Astrocyte of the cerebellum (primary cell): ENCODE data around the gene UBXN11.
"Not testable (repeated sequence)": the region's sequence is repeated elsewhere in the genome, so short reads cannot be mapped to it uniquely, and the experiment has no call there.

Experiments used
- DNase-seq: peaks from one replicate; pipeline ENCODE4 v3.0.0-alpha.2; 2011; ENCODE audit warnings: low read depth
- H3K4me3 ChIP-seq: 2 replicates; pipeline ENCODE4 v1.5.1; 2011; ENCODE audit warnings: mild to moderate bottlenecking, low read depth, low read length, moderate library complexity
- CTCF ChIP-seq: IDR thresholded peaks from 2 replicates; pipeline ENCODE4 v1.5.1; 2012; ENCODE audit warnings: low read length, low read depth, moderate library complexity, mild to moderate bottlenecking; ENCODE audit errors: missing control alignments
- in situ Hi-C: cut with HindIII; loops from 2 replicates; pipeline ENCODE4 v1.10.0; 2017; ENCODE audit warnings: low sequenced_read_pairs

Gene UBXN11

DNA sequence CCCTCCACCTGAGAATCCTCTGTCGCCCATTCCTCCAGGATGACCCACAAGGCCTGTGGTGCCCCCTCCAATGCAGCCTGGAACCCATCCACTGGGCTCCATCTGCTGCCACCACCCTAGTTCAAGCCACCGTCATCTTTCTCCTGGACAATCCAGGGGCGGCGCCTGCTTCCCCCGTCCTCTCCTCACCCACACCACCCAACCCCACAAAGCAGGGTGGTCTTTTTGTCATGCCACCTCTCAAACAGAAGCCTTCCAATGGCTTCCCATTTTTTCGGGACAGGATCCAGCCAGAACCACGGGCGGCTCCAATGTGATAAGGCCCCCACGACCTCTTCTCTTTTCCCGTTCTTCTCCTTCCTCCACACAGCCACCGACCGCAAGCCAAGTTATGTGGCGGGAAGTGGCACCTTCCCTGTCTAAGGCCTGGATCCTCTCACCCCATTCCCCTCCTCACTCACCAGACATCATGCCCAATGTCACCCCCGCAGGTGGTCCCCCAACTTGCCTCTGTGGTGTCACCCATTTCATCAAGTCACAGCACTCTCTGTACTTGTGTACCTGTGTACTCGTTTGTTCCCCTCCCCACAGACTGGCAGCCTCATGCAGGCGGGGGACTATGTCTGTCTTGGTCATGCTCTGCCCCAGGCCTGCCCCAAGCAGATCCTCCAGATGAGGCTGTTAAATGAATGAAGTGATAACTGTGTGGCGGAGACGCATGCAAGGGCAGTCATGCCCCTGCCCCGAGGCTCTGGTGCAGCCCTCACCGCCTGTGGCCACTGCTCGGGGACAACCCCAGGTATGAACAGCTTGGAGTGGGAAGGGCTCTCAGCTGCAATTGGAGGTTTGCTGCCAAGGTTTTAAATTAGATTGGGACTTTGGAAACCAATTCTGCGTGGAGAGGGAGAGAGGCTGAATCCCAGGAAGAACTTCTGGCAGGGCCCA lies 11.0 kb downstream of the UBXN11 start:
- no peak overlapping the region for H3K4me3 ChIP-seq
- TF ChIP-seq CTCF, result no peak
- no peak for DNase-seq
- in situ Hi-C loops, result no loop called here

DNA sequence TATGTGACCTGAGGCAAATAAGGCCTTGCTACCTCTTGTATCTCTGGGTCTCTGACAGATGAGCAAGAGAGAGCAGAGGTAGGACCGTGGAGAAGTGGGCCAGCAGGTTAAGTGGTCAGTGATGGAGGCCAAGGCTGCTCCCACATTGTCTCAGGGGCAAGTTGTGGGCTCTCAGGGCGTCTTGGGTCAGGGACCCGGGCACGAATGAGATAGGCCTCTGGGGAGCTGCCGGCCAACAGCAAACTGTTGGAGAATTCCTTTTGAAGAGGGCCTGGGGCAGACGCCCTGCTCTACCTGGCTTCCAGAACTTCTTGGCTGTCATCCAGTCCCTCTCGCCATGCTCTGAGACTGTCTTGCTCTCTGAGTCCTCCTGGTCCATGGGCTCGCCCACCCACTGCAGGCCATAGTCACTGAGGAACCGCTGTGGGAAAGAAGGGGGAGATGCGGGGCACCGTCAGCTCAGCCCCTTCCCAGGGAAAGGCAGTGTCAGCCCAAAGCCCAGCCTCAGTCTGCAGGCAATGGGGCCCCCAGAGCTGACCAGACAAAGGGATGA lies 12.4 kb downstream of the UBXN11 start:
- in situ Hi-C loops, result no loop called here
- H3K4me3 ChIP-seq, result no peak overlapping the region
- DNase-seq, result no peak
- no peak for TF ChIP-seq CTCF

- DNase-seq, in situ Hi-C loops, H3K4me3 ChIP-seq: not testable (repeated sequence)
These were observed 13.7 kb downstream of the UBXN11 start for GRCh38 chr1:26292735-26293134.

DNA sequence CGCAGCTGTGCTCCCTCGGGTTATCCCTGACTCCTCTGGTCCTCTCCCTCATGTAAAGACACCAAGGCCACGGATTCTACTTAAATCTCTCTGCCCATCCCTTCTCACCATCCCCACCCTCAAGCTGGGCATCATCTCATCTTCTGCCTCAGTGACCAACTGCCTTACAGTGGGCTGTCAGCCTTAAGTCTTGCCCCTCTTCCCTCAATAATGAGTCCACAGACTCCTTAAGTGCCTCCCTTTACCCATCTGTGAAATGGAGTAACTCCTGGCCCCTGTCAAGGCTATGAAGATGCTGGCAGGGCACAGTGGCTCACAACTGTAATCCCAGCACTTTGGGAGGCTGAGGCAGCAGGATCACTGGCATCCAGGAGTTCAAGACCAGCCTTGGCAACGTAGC lies 14.5 kb downstream of the UBXN11 start:
- no peak overlapping the region for H3K4me3 ChIP-seq
- no peak for DNase-seq
- TF ChIP-seq CTCF, result no peak
- in situ Hi-C loops, result no loop called here

DNA sequence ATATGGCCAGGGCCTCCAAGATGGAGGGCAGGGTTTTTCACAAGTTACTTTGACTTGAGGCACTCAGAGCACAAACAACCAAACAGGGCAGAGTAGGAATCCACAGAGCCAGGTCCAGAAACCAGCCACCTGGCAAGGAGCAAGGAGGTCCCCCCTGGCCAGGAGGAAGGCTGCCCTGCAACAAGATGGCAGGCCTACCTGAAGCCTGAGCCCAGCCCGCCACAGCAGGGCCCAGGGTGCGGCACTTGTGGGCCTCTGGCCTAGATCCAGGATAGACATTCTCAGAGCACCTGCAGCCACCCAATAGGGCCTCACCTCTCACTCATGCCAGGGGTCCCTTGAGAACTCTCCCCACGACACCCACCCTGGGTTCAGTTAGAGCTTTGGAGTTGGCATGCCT lies 15.0 kb downstream of the UBXN11 start:
- in situ Hi-C loops, result no loop called here
- no peak for TF ChIP-seq CTCF
- no peak overlapping the region for H3K4me3 ChIP-seq
- no peak for DNase-seq

GRCh38 chr1:26290882-26291261 lies 15.6 kb downstream of the UBXN11 start:
- in situ Hi-C loops, result no loop called here
- H3K4me3 ChIP-seq, result no peak overlapping the region
- DNase-seq, result no peak
- TF ChIP-seq CTCF, result no peak
